Erythroblast (primary cell): ENCODE measurements around the gene STK38L.

Experiments
- GATA1 ChIP-seq: IDR thresholded peaks from 2 replicates; pipeline ENCODE4 v1.6.1; 2011; ENCODE audit warnings: low read depth, mild to moderate bottlenecking, control low read depth, low read length, moderate library complexity
- POLR2A ChIP-seq: IDR thresholded peaks from 2 replicates; pipeline ENCODE4 v1.6.1; 2011; ENCODE audit warnings: mild to moderate bottlenecking, low read length

DNA sequence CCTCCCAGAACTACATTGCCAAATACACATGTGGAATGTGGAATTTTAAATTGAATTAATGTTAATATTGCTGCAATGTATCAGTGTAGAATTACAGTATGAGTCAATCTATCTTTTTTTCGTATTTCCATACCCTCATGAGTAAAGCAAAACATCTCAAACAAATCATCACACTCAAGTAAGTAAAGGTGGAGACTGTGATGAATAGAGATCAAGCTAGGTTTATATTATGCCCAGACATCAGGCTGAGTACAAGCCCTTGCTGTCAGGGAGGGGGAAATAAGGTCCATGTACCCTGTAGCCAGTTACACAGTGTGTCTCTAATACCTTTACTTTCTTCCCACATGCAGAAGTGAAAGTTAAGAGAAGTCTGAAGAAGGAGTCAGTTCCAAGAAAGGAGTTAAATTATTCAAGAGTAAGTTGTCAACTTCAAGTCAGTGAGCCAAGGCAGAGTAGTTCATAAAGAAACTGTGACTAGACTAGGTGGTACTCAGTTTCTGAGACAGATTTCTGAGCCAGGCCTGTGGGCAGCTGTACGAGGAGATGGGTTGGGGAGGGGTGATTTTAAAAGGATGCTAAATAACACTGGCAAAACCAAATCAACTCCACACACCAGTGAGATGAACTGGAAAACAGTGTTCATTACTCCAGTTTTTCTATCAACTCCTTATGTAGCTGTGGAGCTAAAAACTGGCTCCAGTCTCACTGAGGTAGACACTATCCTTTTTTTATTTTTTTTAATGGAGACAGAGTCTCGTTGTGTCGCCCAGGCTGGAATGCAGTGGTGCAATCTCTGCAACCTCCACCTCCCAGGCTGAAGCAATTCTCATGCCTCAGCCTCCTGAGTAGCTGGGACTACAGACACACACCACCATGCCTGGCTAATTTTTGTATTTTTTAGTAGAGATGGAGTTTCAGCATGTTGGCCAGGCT, 23.8 kb upstream of the STK38L start:
- TF ChIP-seq POLR2A (no peak), GATA1 (no peak)
